Stimulated activated naive CD4-positive, alpha-beta T cell treated with Interleukin-2 at 50 U/mL for 16 hours (primary cell): ENCODE data around the gene ZMYND8.
A peak's percentile ranks its signal among the peaks of the same experiment; 100 is the strongest.
"Not testable (repeated sequence)": the region's sequence is repeated elsewhere in the genome, so short reads cannot be mapped to it uniquely, and the experiment has no call there.

Experiments used
- DNase-seq: peaks from one replicate; lab custom pipeline; 2025; lab: John Stamatoyannopoulos, UW

ZMYND8 gene

DNA sequence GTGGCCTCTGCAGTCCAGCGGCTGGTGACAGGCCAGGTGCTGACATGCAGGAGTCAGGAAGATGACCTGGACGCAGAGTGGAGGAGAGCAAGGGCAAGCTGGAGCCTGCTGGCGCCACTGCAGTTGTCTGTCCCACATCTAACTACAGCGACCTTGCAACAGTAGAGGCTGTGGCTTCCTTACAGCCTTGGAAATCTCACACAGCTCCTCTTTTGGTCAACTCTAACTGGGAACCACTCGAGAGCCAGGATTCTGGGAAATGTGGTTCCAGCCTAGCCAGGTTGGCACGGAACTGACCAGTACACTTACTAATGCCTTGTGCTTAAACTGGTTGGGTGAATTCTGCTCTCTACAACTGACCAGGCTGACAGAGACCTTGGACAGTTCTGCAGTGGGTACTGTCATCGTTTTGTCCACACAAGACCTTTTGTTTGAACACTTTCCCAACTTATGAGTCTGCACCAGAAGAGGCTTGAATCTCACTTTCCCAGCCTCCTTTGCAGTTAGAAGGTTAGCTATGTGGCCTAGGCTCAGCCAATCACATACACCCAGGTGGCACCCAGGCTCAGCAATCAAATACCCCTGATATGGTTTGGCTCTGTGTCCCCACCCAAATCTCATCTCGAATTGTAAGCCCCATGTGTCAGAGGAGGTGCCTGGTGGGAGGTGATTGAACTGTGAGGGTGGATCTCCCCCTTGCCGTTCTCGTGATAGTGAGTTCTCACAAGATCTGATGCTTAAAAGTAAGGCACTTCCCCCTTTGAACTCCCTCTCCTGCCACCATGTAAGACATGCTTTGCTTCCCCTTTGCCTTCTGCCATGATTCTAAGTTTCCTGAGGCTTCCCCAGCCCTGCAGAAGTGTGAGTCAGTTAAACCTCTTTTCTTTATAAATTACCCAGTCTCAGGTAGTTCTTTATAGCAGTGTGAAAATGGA lies 153.5 kb downstream of the ZMYND8 start:
- DNase-seq = no peak

DNA sequence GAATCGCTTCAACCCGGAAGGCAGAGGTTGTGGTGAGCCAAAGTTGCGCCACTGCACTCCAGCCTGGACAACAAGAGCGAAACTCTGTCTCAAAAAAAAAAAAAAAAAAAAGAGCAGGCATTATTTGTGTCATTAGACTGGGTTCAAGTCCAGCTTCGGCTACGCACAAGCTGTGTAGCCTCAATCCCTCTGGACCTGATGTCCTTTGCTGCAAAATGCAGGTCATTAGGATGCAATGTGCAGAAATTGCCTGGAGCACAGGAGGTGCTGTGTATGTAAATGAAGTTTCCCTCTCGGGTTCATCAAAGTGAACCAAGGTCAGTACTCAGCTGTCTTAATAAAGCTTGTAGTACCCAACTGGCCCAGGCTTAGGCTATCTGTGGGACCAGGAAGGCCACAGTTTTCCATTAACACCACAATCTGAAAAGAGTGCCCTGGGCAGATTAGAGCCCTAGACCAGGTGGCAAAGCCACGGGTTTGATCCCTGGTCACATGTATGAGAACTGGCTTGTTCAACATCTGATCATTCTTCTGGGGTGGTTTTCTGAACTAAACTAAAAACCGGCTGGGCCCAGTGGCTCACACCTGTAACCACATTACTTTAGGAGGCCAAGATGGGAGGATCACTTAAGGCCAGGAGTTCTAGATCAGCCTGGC lies 155.3 kb downstream of the ZMYND8 start:
- DNase-seq = no peak

DNA sequence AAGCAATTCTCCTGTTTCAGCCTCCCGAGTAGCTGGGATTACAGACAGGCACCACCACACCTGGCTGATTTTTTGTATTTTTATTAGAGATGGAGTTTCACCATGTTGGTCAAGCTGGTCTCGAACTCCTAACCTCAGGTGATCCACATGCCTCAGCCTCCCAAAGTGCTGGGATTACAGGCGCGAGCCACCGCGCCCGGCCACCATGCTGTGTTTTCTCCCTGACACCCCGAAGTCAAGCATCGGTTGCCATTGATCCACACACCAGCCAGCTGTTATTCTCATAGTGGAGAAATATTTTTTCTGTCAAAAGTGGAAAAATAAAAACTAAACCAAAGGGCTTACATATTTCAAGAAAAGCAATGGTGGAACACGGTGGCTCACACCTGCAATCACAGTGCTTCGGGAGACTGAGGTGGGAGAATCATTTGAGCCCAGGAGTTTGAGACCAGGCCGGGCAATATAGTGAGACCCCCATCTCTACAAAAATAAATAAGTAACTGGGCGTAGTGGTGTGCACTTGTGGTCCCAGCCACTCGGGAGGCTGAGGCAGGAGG lies 157.4 kb downstream of the ZMYND8 start:
- no peak for DNase-seq

DNA sequence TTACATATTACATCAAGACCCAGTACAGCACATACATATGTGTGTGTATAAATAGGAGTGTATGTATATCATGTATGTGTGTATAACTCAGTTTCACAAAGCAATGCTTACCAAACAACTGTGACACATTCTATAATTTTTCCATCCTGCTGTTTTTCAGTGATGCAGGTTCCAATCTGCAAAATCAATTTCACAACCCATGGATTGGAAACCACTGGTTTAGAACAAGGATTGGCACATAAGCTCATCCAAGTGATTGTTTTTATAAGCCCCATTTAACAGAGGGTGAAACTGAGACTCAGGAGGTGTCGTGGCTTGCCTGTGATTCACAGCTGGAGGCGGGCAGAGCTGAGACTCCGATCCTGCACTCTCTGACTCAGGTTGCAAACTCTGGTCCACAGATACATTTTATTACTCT lies 158.2 kb downstream of the ZMYND8 start:
- peak; percentile 63 for DNase-seq

DNA sequence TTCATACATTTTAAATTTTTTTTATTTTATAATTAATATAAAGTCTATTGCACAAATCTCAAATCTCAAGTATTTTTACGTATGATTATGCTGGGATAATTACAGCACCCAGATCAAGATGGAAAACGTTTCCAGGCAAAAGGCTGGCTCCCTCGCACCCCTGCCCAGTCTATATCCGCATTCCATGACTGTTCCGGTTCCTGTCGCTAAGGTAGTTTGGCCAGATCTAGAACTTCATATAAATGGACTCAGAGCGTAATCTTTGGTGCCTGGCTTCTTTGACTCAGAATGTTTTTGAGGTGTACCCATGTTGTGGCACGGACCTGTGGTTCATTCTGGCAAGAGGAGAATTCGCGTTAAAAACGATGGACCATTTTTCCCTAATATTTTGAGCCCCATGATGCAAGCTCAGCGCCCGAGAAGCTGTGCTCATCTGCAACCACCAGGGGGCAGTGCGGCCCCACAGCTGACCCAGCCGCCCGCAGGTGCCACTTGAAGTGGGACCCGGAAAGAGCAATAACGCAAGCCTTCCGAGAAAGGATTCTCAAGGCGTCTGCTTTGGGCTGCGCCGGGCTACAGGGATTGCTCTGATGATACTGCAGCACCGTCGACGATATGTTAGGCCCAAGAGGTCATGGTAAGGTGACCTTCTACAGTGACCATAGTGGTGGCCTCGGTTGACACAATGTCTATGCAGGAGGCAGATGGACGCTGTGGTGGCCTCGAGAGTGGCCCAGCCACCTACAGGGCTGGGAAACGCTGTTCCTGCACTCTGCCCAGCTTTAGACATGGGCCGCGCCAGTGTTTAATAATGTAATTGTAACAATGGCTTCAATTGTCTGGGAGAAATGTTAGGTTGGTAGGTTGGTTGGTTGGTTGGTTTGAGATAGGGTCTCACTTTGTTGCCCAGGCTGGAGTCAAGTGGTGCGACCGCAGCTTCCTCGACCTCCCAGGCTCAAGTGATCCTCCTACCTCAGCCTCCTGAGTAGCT lies 160.1 kb downstream of the ZMYND8 start:
- DNase-seq = peak; percentile 60

DNA sequence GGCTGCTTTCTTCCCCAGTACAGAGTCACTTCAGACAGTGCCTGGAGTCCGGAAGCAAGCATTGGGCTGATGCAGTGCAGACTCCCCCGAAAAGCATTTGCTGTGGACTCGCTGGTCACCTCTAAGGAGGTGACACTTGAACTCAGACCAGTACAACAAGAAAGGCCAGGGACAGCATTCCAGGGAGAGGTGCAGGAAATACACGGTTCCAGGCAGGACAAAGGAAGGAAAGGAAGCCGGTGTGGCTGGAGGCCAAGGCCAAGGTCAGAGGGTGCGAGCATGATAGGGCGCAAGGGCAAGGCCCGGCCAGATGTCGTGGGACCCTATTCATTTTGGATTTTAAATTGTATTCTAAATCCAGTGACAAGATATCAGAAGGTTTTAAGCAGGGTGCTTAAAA lies 160.9 kb downstream of the ZMYND8 start:
- DNase-seq = no peak

DNA sequence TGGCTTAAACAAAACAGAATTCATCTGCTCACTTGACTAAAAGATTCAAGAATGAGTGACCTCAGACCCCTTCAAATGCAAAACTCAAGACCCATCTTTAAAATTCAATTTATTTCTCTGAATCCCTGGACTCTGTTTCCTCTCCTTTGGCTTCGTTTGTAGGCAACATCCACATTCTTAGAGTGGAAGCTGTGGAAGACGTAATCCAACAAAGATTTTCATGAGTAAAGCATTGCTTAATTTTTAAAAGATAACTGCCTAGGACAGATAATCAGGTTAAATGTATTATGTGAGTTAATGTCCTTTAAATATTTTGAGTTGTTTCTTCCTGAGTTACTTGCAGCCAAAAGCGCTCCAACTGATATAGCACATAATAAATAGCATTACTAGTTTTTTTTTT lies 164.5 kb downstream of the ZMYND8 start:
- no peak for DNase-seq

DNA sequence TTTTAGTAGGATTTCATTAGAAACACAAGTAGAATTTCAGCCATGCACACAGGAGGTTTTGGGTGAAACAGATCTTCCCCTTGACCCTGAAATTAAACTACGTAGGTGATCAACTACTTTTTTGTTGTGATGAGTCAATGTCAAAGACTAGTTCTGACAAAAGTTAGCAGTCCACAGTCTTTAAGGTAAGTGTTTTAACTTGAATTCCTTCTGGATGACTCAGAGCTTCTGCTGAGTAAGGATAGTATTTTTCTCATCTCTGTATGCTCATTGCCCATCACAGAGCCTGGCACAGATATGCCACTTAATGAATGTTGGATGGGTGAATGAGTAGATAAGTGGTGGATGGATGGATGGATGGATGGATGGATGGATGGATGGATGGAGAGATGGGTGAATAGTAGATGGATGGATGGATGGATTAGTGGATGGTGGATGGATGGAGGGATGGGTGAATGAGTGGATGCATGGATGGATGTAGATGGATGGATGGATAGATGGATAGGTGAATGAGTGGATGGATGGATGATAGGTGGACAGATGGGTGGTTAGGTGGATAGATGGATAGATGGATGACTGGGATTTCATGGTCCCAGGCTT lies 165.3 kb downstream of the ZMYND8 start:
- DNase-seq = no peak

DNA sequence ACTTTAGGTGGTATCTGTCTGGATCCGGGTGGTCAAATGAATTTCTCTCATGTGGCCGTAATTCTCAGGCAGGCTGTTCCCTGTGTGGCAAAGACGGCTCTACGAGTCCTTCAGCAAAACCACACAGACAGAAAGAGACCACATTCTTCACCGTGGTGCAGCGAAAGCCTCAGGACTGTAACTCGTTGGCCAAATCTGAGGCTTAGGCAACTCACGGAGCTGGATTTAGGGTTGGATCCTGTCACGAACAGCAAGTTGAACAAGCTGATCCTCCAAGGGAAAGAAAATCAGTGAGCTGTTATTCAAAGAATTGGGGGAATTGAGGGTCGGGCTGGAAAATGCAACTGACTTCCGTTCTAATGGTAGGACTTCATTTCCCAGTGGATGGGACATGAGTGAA lies 167.4 kb downstream of the ZMYND8 start:
- DNase-seq = no peak

DNA sequence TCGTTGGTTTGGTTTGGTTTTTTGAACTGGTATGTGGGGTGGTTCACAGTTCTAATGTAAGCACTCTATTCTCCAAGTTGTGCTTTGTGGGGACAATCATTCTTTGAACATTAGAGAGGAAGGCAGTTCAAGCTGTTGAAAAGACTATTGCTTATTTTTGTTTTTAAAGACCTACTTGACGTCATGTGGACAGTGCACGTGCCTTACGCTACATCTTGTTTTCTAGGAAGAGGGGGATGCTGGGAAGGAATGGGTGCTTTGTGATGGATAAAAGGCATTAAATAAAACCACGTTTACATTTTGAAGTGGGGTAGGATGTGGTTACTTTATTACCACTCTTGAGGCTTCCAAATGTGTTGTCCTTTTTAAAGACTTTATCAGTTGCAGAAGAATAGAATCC lies 168.0 kb downstream of the ZMYND8 start:
- no peak for DNase-seq

DNA sequence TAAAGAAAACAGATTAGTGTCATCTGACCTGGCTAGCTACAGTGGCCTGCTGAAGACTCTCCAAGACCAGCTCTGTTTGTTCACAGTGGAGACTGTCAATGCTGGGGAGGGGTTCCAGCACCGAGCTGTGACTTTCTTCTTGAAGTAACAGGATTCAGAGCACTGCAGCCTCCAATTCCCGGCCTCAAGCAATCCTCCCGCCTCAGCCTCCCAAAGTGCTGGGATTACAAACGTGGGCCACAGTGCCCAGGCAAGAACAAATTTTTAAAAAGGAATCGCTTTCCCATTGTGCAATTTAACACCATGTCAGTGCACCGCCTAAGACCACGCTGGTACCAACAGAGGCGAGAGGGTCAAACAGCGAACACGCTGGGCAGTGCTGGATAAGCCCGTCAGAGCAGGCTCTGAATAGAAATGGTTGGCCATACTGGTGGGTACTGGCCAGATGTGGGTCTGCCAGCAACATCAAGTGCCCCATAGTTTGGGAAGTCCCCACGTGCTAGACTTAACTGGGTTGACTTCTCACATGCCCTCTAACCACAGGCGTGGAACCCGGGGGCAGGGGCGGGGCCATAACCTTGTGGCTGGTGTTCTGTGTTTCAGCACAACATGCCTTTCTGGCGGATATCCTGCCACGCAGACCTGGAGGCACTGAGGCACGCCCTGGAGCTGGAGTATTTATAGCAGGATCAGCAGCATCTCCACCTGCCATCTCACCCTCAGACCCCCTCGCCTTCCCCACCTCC lies 168.9 kb downstream of the ZMYND8 start:
- DNase-seq = no peak

DNA sequence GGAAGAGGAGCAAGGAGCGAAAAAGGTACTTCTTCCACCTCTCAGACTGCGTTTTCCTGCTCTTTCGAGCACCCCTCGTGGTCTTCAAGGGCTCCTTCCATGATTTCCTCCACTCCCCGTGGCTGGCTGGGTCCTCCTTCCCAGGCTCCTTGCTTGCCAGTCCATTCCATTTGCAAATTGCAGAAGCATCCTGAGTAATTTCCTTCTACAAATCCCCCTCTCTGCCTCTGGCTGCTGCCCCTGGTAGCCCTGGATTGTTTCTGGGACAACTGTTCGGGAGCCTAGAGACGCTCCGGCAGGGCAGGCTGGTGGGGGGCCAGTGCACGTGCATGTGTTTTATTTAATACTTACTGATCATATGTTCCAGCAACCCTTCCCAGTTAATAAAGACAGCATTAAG lies 173.1 kb downstream of the ZMYND8 start:
- DNase-seq = no peak

DNA sequence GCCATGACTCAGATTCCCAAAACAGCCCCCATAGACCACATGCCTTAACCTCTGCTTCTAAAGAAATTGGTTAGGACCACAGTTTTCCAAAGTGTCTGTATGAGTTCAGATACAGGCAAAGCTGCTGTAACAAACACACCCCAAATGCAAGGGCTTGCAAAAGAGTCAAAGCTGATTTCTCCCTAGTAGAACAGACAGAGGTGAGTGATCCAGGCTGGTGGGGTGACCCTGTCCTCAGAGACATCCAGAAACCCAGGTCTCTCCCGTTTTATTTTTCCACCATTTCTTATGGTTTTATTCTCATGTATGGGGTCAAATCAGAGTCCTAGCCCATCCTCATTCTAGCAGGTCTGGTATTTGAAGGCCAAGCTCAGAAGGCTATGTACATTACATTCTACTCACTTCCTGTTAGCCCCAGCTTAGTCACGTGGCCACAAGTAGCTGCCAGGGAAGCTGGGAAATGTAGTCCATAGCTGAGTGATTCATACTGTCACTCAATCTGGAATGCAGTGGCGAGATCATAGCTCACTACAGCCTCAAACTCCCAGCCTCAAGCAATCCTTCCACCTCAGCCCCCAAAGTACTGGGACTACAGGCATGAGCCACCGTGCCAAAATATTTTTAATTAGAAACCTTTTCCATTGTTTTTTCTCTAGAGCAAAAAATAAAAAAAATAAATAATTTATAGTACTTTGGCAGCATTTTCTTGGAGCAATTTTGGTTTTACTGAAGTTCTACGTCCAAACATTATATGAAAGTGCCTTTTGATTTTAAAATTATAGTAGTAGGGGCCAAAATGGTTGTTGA lies 175.2 kb downstream of the ZMYND8 start:
- no peak for DNase-seq

DNA sequence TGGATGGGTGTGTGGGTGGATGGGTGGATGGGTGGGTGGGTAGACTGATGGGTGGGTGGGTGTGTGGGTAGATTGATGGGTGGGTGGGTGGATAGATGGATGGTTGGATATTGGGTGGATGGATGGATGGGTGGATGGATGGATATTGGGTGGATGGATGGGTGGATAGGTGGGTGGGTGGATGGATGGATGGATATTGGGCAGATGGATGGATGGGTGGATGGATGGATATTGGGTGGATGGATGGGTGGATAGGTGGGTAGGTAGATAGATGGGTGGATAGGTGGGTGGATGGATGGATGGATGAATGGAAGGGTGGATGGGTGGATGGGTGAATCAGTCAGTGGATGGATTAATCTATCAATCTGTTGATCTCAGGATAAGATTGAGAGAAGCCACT lies 177.2 kb downstream of the ZMYND8 start:
- no peak for DNase-seq

DNA sequence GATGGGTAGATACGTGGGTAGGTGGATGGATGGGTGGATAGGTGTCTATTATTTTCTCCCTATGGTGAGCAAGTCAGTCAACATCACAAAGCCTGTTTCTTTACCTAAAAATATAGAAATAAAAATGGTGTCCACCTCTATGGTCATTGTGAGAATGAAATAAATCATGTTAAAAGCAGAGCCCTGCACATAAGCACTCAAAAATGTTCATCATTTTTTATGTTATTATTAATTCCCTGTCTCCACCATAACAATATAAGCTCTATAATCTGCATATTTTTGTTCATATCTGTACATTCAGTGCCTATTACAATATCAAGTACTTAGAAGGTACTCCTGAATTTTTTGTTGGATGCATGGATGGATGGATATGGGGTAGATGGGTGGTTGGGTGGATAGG lies 177.6 kb downstream of the ZMYND8 start:
- no peak for DNase-seq

DNA sequence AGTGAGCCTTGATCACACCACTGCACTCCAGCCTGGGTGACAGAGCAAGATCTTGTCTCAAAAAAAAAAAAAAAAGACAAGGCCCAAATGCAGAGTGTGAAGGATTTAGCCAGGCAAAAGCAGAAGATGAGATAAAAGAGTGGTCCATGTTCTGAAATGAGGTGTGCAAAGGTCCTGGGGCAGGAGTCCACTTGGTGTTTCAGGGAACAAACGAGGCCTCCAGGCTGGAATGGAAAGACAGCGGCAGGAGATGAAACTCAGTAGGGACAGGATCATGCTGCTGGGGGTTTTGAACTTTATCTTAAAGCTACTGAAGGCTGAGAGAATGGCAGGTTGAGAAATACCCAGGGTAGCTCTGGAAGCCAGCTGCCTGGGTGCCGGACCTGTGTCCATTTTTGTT lies 178.2 kb downstream of the ZMYND8 start:
- DNase-seq = no peak

DNA sequence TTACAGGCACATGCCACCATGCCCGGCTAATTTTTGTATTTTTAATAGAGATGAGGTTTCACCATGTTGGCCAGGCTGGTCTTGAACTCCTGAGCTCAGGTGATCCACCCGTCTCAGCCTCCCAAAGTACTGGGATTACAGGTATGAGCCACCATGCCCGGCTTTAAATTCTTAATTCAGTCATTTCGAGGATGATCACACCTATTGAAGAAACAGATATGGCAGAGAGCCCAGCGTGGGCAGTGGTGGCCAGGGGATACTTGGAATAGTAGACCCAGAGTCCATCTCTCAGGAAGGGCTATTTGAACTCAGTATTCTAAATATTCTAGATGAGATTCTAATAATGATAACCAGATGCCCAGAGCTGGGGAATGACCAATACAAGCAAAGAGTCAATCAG lies 180.3 kb downstream of the ZMYND8 start:
- not testable (repeated sequence) for DNase-seq

DNA sequence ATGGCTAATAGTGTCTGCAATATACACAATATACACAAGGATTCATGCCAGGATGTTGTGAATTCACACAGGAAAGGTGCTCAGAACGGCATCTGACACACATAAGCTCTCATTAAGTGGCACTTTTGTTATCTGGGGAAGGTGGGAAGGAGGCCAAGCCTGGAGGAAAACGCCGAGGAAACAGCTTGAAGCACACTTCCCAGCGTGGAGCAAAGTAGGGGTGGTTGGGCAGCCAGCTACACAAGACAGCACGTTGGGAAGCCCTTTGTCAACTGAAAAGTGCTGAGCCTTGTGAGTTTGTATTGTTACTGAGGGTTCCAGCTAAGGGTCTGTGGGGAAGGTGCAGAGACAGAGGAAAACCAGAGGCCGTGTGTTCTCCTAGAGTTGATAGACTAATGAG lies 181.0 kb downstream of the ZMYND8 start:
- DNase-seq = no peak

DNA sequence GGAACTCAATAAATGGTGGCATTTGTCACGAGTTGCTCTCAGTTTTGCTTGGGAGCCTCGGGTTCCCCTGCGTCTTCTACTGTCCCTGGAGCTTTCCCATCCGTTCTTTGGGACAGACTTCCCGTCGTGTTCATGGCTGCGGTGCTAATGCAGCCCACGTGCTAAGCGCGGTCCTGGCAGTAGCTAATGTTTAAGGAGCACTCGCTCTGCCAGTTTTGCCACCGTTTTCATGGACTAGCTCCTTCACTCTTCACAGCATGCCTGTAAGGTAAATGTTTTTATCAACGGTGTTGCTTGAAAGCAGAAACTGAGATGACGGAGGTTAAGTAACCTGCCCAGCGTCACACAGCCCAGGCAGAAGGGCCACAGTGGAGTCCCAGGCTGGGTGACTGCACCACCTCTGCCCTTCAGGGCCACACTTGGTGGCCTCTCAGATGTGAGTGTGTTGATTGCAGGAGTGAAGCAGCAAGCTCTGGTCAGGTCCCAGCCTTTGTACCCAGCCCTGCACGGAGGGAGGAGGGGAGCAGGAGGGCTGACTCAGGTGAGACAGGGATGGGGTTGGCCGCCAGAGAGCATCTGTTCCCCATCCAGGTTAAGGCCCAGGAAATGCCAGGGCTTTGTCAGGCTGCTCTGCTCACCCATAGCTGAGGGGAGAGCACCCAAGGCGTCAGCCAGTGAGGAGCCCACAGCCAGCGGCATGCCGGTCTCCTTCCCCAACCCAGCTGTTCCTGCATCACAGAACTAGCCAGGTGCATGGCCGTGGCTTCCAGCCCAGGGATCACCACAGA lies 181.8 kb downstream of the ZMYND8 start:
- no peak for DNase-seq
